Vagina (tissue), 2 donors: ENCODE data around the gene TBXAS1.

Experiments
- POLR2A ChIP-seq, 2 donors: fragments of 450-650 bp; IDR thresholded peaks; one replicate each; pipeline ENCODE4 v1.6.1; 2017; ENCODE audit warnings: antibody characterized with exemption in 2 of 2, mild to moderate bottlenecking in 2 of 2, moderate library complexity in 2 of 2
- POLR2AphosphoS5 ChIP-seq, 2 donors: sonication (generic); formaldehyde crosslinking; IDR thresholded peaks; one replicate each; pipeline ENCODE4 v1.9.0; 2017; ENCODE audit warnings: antibody characterized with exemption in 2 of 2, mild to moderate bottlenecking in 2 of 2, low read depth in 1 of 2; ENCODE audit not compliant: insufficient read depth in 1 of 2
- TF ChIP-seq, protein P1 (sequence below), 3 experiments: fragments of 450-650 bp in 2 of 3; fragments of 200-600 bp in 1 of 3; sonication (generic) in 1 of 3; IDR thresholded peaks; one replicate each; pipeline ENCODE4 v1.5.1; 2017 to 2019; ENCODE audit warnings: antibody characterized with exemption in 3 of 3, mild to moderate bottlenecking in 2 of 3, moderate library complexity in 2 of 3

- TF ChIP-seq POLR2A (IDR thresholded peaks at IDR 0.05): no peak
- TF ChIP-seq, protein P1, sequence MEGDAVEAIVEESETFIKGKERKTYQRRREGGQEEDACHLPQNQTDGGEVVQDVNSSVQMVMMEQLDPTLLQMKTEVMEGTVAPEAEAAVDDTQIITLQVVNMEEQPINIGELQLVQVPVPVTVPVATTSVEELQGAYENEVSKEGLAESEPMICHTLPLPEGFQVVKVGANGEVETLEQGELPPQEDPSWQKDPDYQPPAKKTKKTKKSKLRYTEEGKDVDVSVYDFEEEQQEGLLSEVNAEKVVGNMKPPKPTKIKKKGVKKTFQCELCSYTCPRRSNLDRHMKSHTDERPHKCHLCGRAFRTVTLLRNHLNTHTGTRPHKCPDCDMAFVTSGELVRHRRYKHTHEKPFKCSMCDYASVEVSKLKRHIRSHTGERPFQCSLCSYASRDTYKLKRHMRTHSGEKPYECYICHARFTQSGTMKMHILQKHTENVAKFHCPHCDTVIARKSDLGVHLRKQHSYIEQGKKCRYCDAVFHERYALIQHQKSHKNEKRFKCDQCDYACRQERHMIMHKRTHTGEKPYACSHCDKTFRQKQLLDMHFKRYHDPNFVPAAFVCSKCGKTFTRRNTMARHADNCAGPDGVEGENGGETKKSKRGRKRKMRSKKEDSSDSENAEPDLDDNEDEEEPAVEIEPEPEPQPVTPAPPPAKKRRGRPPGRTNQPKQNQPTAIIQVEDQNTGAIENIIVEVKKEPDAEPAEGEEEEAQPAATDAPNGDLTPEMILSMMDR (IDR thresholded peaks at IDR 0.05): no peak
- TF ChIP-seq POLR2AphosphoS5 (IDR thresholded peaks at IDR 0.05; ENCODE audit: insufficient read depth in 1 of 2, low read depth in 1 of 2): no peak
Measured at GRCh38 chr7:140039066-140039465, 210.0 kb downstream of the TBXAS1 start.
